ENCODE data around the gene CLEC9A.

GRCh38 chr12:9992296-9992695 is 38.2 kb upstream of the CLEC9A start:
- TF ChIP-seq CTCF (IDR thresholded peaks at IDR 0.05) (no peak), POLR2A (IDR thresholded peaks at IDR 0.05) (no peak)
